Naive thymus-derived CD4-positive, alpha-beta T cell (primary cell): ENCODE results near the gene TFF2. TPM values are rescaled to one million over a fixed set of nuclear protein-coding genes. Genes with fewer than 3 reads are reported as not detected.

Source experiments
- ATAC-seq: fragments of 150-1000 bp; cut with Tn5 transposase; 2 replicates; pipeline ENCODE4 v1.10.0; 2021; ENCODE audit warnings: mild to moderate bottlenecking, moderate library complexity
- CTCF ChIA-PET: fragments of 350-600 bp; sonication (Branson Sonifier 250); formaldehyde crosslinking; loops from one replicate; lab custom pipeline; 2021; ENCODE audit warnings: antibody characterized with exemption; lab: Charles Lee
- POLR2A ChIA-PET: fragments of 350-600 bp; sonication (Branson Sonifier 250); formaldehyde crosslinking; loops from one replicate; lab custom pipeline; 2021; ENCODE audit warnings: antibody characterized with exemption, inconsistent platforms; lab: Charles Lee
- DNase-seq, 9 donors: peaks; one replicate each; pipeline versions ENCODE4 v3.0.0 to v3.0.0-alpha.2; 2020 to 2022; ENCODE audit warnings: mixed read lengths in 1 of 9
- H3K27ac ChIP-seq: one replicate; pipeline ENCODE4 v1.7.0; 2013; ENCODE audit warnings: mild to moderate bottlenecking, low read depth, low read length, moderate library complexity
- H3K27me3 ChIP-seq, 2 donors: one replicate each; pipeline ENCODE4 v1.7.0; 2013; ENCODE audit warnings: low read length in 2 of 2, mild to moderate bottlenecking in 2 of 2, moderate library complexity in 2 of 2; ENCODE audit not compliant: control insufficient read depth in 2 of 2, insufficient read depth in 2 of 2
- H3K36me3 ChIP-seq, 3 experiments: 1 replicate in 2 of 3; 2 replicates in 1 of 3; pipeline ENCODE4 v1.7.0; 2013; ENCODE audit warnings: low read length in 3 of 3, mild to moderate bottlenecking in 3 of 3, moderate library complexity in 1 of 3; ENCODE audit not compliant: insufficient read depth in 3 of 3, control insufficient read depth in 2 of 3
- H3K4me1 ChIP-seq, 2 donors: one replicate each; pipeline ENCODE4 v1.7.0; 2013; ENCODE audit warnings: low read length in 2 of 2, mild to moderate bottlenecking in 2 of 2, moderate library complexity in 1 of 2; ENCODE audit not compliant: control insufficient read depth in 2 of 2, insufficient read depth in 2 of 2
- H3K4me3 ChIP-seq: 2 replicates; pipeline ENCODE4 v1.7.0; 2013; ENCODE audit warnings: mild to moderate bottlenecking, low read length
- H3K9me3 ChIP-seq, 3 experiments: 1 replicate in 2 of 3; 2 replicates in 1 of 3; pipeline ENCODE4 v1.7.0; 2013; ENCODE audit warnings: low read length in 3 of 3; ENCODE audit not compliant: control insufficient read depth in 2 of 3
- H3K27ac Mint-ChIP-seq, 9 donors: one replicate each; pipeline ENCODE4 v1.8.0; 2020 to 2022; ENCODE audit warnings: mixed read lengths in 9 of 9, mild to moderate bottlenecking in 8 of 9, moderate library complexity in 5 of 9, inconsistent platforms in 2 of 9
- H3K27me3 Mint-ChIP-seq, 5 donors: one replicate each; pipeline ENCODE4 v1.8.0; 2021 to 2022; ENCODE audit warnings: mixed read lengths in 5 of 5, mild to moderate bottlenecking in 1 of 5
- H3K36me3 Mint-ChIP-seq, 5 donors: one replicate each; pipeline ENCODE4 v1.8.0; 2020 to 2022; ENCODE audit warnings: mixed read lengths in 5 of 5, mild to moderate bottlenecking in 3 of 5, inconsistent platforms in 1 of 5
- H3K4me1 Mint-ChIP-seq, 7 donors: one replicate each; pipeline ENCODE4 v1.8.0; 2020 to 2022; ENCODE audit warnings: mixed read lengths in 7 of 7, mild to moderate bottlenecking in 3 of 7, inconsistent platforms in 1 of 7
- H3K4me3 Mint-ChIP-seq, 10 donors: one replicate each; pipeline ENCODE4 v1.8.0; 2020 to 2022; ENCODE audit warnings: mild to moderate bottlenecking in 10 of 10, mixed read lengths in 10 of 10, moderate library complexity in 6 of 10, inconsistent platforms in 2 of 10
- H3K9me3 Mint-ChIP-seq, 11 donors: one replicate each; pipeline ENCODE4 v1.8.0; 2020 to 2022; ENCODE audit warnings: mixed read lengths in 11 of 11, mild to moderate bottlenecking in 4 of 11, inconsistent platforms in 1 of 11, moderate library complexity in 1 of 11
- intact Hi-C, 2 donors: fragments of 100-400 bp; cut with micrococcal nuclease; formaldehyde crosslinking; loops; one replicate each; pipeline ENCODE4 v1.15.1; 2023
- polyA plus RNA-seq, 2 donors: library from polyadenylated mRNA; unstranded; fragments of 300-500 nt; fragmentation: Illumina TruSeq; gene quantifications; one replicate each; pipeline ENCODE4 v1.2.3, GENCODE V29; 2021
- total RNA-seq, 6 experiments: library from RNA in 5 of 6; stranded (reverse) in 5 of 6; gene quantifications; 1 replicate in 5 of 6; 2 replicates in 1 of 6; pipeline ENCODE4 v1.2.3 and lab custom pipeline; 2021 to 2026

TFF2 gene
- total and polyA plus RNA-seq, 7 experiments from 2014 or later: not detected

DNA sequence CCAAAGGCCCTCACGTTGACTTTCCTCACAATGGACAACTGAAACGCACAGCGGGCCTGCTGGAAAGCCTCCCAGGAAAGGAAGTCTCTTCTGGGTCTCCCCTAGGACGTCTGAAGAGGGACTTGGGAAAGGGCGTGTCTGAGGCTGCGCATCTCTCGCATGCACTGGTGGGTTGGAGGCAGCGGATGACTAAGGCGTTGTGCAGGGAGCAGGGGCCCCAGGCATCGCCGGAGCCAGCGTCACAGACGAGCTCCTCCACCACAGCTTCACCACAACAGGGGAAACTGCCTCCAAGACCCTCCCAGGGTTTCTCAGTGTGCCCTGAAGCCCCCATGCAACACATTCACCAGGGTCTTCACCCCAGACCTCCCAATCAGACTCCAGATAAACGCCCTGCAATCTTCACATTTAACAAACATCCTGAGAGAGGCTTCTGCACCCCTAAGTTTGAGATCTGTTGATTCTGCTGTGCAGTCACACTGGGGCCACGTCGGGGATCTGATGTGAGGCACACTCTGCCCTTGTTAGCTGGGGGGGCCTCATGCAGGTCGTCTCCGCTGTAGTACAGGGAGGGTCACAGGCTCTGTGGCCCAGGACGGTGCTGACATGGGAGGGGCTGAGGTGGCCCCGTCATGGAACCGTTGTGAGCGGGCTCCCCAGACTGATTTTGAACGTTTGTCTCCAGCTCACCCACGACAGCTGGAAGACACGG is 22.6 kb upstream of the TFF2 start:
- Histone ChIP-seq H3K36me3 (no peaks in the 10 kb centered on the region), H3K27me3 (no peaks in the 10 kb centered on the region), H3K4me3 (no peak overlapping the region), H3K27ac (no peak overlapping the region), H3K4me1 (no peaks in the 10 kb centered on the region), H3K9me3 (no peaks in the 10 kb centered on the region)
- Mint-ChIP-seq H3K4me3 (peak overlapping the region in 1 of 10 donors; percentile 10), H3K4me1 (peaks cover 0 to 23% (median 5%) of the 10 kb centered on the region in 7 donors), H3K36me3 (peaks cover 0 to 3% (median 0%) of the 10 kb centered on the region in 5 donors), H3K9me3 (no peaks in the 10 kb centered on the region), H3K27ac (peak overlapping the region in 2 of 9 donors; percentile 11 to 44), H3K27me3 (peaks cover 0 to 4% (median 0%) of the 10 kb centered on the region in 5 donors)
- ChIA-PET CTCF (no interaction called here), POLR2A (interaction anchor here (0.8 kb wide), 1 partner anchor 20 kb away, joined by 7 read pairs; no protein-coding TSS in a partner anchor)
- intact Hi-C loops: no loop called here
- ATAC-seq (no peak), DNase-seq (no peak)

DNA sequence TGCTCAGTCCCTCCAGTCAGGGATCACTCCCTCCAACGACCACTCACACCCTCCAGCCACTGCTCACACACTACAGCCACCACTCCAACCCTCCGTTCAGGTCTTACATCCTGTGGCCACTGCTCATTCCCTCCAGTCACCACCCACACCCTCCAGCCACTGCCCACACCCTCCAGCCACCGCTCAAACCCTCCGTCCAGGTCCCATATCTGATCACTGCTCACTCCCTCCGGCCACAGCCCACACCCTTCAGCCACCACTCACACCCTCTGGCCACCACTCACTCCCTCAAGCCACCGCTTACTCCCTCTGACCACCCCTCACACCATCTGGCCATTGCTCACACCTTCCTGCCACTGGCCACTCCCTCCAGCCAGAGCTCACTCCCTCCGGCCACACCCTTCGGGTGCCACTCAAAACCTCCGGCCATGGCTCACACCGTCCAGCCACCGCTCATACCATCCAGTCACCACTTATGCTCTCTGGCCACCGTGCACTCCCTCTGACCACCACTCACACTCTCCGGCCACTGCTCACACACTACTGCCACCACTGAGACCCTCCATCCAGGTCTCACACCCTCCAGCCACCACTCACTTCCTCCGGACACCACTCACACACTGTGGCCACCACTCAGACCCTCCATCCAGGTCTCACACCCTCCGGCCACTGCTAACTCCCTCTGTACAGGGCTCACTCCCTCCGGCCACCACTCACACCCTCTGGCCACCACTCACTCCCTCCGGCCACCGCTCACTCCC is 20.3 kb upstream of the TFF2 start:
- Histone ChIP-seq H3K4me3 (no peak overlapping the region), H3K27me3 (no peaks in the 10 kb centered on the region), H3K36me3 (no peaks in the 10 kb centered on the region), H3K9me3 (no peaks in the 10 kb centered on the region), H3K4me1 (no peaks in the 10 kb centered on the region), H3K27ac (no peak overlapping the region)
- intact Hi-C loops: no loop called here
- POLR2A ChIA-PET: no interaction called here
- CTCF ChIA-PET: no interaction called here
- peaks cover 0 to 4% (median 0%) of the 10 kb centered on the region in 5 donors for H3K27me3 Mint-ChIP-seq
- H3K9me3 Mint-ChIP-seq: no peaks in the 10 kb centered on the region
- H3K4me3 Mint-ChIP-seq: no peak overlapping the region
- H3K36me3 Mint-ChIP-seq: no peaks in the 10 kb centered on the region
- peaks cover 0 to 26% (median 5%) of the 10 kb centered on the region in 7 donors for H3K4me1 Mint-ChIP-seq
- ATAC-seq (no peak), DNase-seq (no peak)
- peak overlapping the region in 4 of 9 donors; percentile 18 to 83 (median 40) for H3K27ac Mint-ChIP-seq

- H3K9me3 ChIP-seq: no peaks in the 10 kb centered on the region
- no peak overlapping the region for H3K4me3 ChIP-seq
- Mint-ChIP-seq H3K9me3 (no peaks in the 10 kb centered on the region), H3K36me3 (no peaks in the 10 kb centered on the region), H3K27ac (no peak overlapping the region), H3K27me3 (peaks cover 0 to 4% (median 0%) of the 10 kb centered on the region in 5 donors), H3K4me3 (no peak overlapping the region), H3K4me1 (peaks cover 0 to 26% (median 5%) of the 10 kb centered on the region in 7 donors)
- no peaks in the 10 kb centered on the region for H3K36me3 ChIP-seq
- no peaks in the 10 kb centered on the region for H3K4me1 ChIP-seq
- POLR2A ChIA-PET: no interaction called here
- CTCF ChIA-PET: no interaction called here
- intact Hi-C loops: no loop called here
- DNase-seq (no peak), ATAC-seq (no peak)
- H3K27ac ChIP-seq: no peak overlapping the region
- no peaks in the 10 kb centered on the region for H3K27me3 ChIP-seq
These were observed 19.0 kb upstream of the TFF2 start for GRCh38 chr21:42369821-42370220.

GRCh38 chr21:42367367-42368165 is 16.8 kb upstream of the TFF2 start:
- no peak for ATAC-seq
- ChIA-PET POLR2A (interaction anchor here (0.6 to 1.1 kb wide), 2 partner anchors 36 to 44 kb away, joined by 3 to 4 read pairs; partner anchors contain the start of gene UBASH3A), CTCF (no interaction called here)
- no peak overlapping the region for H3K27ac ChIP-seq
- H3K36me3 Mint-ChIP-seq: no peaks in the 10 kb centered on the region
- H3K9me3 ChIP-seq: no peaks in the 10 kb centered on the region
- no peak for DNase-seq
- intact Hi-C loops: no loop called here
- peaks cover 2 to 11% (median 8%) of the 10 kb centered on the region in 7 donors for H3K4me1 Mint-ChIP-seq
- H3K4me3 ChIP-seq: no peak overlapping the region
- peaks cover 0 to 11% (median 0%) of the 10 kb centered on the region in 5 donors for H3K27me3 Mint-ChIP-seq
- no peaks in the 10 kb centered on the region for H3K9me3 Mint-ChIP-seq
- H3K4me3 Mint-ChIP-seq: no peak overlapping the region
- H3K4me1 ChIP-seq: no peaks in the 10 kb centered on the region
- no peaks in the 10 kb centered on the region for H3K27me3 ChIP-seq
- H3K27ac Mint-ChIP-seq: no peak overlapping the region
- no peaks in the 10 kb centered on the region for H3K36me3 ChIP-seq

- H3K4me3 ChIP-seq: no peak within 1 kb of the TSS
- H3K27me3 ChIP-seq: no peaks in the 10 kb centered on the region
- H3K36me3 Mint-ChIP-seq: no peaks in the 10 kb centered on the region
- ChIA-PET CTCF (interaction anchor here (0.6 kb wide), 1 partner anchor 58 kb away, joined by 3 read pairs; no protein-coding TSS in a partner anchor), POLR2A (no interaction called here)
- no peaks in the 10 kb centered on the region for H3K4me1 ChIP-seq
- no peaks in the 10 kb centered on the region for H3K9me3 ChIP-seq
- intact Hi-C loops: no loop called here
- H3K36me3 ChIP-seq: no peaks in the 10 kb centered on the region
- no peak within 1 kb of the TSS for H3K4me3 Mint-ChIP-seq
- H3K9me3 Mint-ChIP-seq: no peaks in the 10 kb centered on the region
- H3K4me1 Mint-ChIP-seq: peaks cover 2 to 9% (median 5%) of the 10 kb centered on the region in 7 donors
- no peak within 1 kb of the TSS for H3K27ac ChIP-seq
- H3K27me3 Mint-ChIP-seq: peaks cover 0 to 15% (median 0%) of the 10 kb centered on the region in 5 donors
- H3K27ac Mint-ChIP-seq: no peak within 1 kb of the TSS
- DNase-seq (no peak), ATAC-seq (no peak)
These were observed 15.7 kb upstream of the TFF2 start, which contains the start of gene TFF1 for GRCh38 chr21:42366292-42367010. Gene TFF1 (minus strand): TSS chr21:42366535. CDS start chr21:42366495, 40 bp downstream.

DNA sequence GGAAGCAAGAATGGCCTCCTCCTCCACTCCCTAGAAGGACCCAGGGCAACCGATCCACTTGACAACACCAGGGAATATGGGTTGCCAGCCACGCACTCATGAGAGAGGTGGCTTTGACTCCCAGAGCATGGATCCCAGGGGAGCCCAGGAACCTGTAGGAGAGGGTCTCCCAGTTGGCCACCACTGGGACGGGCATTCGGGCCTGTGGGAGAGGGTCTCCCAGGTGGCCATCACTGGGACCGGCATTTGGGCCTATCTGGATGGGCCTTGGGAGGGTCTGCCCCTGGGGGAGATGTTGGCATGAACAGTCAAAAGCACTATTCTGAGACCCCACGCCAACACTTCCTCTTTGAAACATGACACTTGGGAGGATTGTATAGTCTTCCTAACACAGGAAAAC is 15.0 kb upstream of the TFF2 start:
- no peaks in the 10 kb centered on the region for H3K27me3 ChIP-seq
- Mint-ChIP-seq H3K9me3 (no peaks in the 10 kb centered on the region), H3K4me3 (no peak overlapping the region), H3K4me1 (peaks cover 0 to 9% (median 5%) of the 10 kb centered on the region in 7 donors), H3K36me3 (no peaks in the 10 kb centered on the region), H3K27me3 (peaks cover 0 to 15% (median 0%) of the 10 kb centered on the region in 5 donors), H3K27ac (no peak overlapping the region)
- ATAC-seq (no peak), DNase-seq (no peak)
- intact Hi-C loops: no loop called here
- no peaks in the 10 kb centered on the region for H3K36me3 ChIP-seq
- H3K27ac ChIP-seq: no peak overlapping the region
- no peaks in the 10 kb centered on the region for H3K4me1 ChIP-seq
- ChIA-PET POLR2A (no interaction called here), CTCF (no interaction called here)
- H3K9me3 ChIP-seq: no peaks in the 10 kb centered on the region
- no peak overlapping the region for H3K4me3 ChIP-seq
